H1 (cell line): ENCODE data around the gene ID2. TPM values are rescaled to one million over a fixed set of nuclear protein-coding genes. Genes with fewer than 3 reads are reported as not detected.

ENCODE experiments used
- RBBP5 ChIP-seq: IDR thresholded peaks from 2 replicates; pipeline ENCODE4 v1.7.1; 2012; ENCODE audit warnings: low read depth, mild to moderate bottlenecking, inconsistent platforms, low read length, moderate library complexity, borderline replicate concordance
- polyA plus RNA-seq, 7 experiments: library from polyadenylated mRNA; depleted of rRNA in 3 of 7; stranded (reverse) in 5 of 7; unstranded in 2 of 7; fragments of >200 nt in 5 of 7; fragments of 200-250 nt in 2 of 7; gene quantifications; 1 replicate in 5 of 7; 2 replicates in 1 of 7; 4 replicates in 1 of 7; pipeline versions ENCODE4 v1.2.1 to v1.2.3, GENCODE V29; 2011 to 2013; ENCODE audit warnings: missing spikeins in 2 of 7, mixed read lengths in 2 of 7
- total RNA-seq: library from RNA; stranded (reverse); fragmentation: NEBNext Ultra II Directional; extraction: Animal tissue kit (Norgen Biotek cat#: 25700); gene quantifications from 2 replicates; pipeline ENCODE4 v1.2.1, GENCODE V29; 2021

ID2 gene
- total and polyA plus RNA-seq, 2 of the 8 experiments (the other 6 are each of a cell fraction or from before 2014, with no cell fraction given): 36.7 to 214 TPM

GRCh38 chr2:8732601-8733000 is 50.7 kb downstream of the ID2 start (continued):
- no peak for TF ChIP-seq RBBP5

Other genes with a start within 250 kb of the ID2 start
- 26.7 and 27.1 TPM in 2 replicates for gene KIDINS220, start 155.6 kb downstream of the ID2 start, total RNA-seq
- gene KIDINS220, start 155.6 kb downstream of the ID2 start, polyA plus RNA-seq (2011; rRNA removed): 21.2 and 29.8 TPM in 2 replicates